ENCODE results near the gene MMP23B.

Gene MMP23B

GRCh38 chr1:1625824-1626206 lies 6.2 kb upstream of the MMP23B start:
- Histone ChIP-seq H3K36me3 (peaks cover 9 to 82% (median 29%) of the 10 kb centered on the region in 3 donors), H3K9me3 (no peaks in the 10 kb centered on the region), H3K4me1 (peaks cover 0 to 9% (median 6%) of the 10 kb centered on the region in 4 donors), H3K27ac (no peak overlapping the region), H3K27me3 (peaks cover 4 to 33% of the 10 kb centered on the region in 2 donors), H3K4me3 (no peak overlapping the region)
- TF ChIP-seq, protein P1, sequence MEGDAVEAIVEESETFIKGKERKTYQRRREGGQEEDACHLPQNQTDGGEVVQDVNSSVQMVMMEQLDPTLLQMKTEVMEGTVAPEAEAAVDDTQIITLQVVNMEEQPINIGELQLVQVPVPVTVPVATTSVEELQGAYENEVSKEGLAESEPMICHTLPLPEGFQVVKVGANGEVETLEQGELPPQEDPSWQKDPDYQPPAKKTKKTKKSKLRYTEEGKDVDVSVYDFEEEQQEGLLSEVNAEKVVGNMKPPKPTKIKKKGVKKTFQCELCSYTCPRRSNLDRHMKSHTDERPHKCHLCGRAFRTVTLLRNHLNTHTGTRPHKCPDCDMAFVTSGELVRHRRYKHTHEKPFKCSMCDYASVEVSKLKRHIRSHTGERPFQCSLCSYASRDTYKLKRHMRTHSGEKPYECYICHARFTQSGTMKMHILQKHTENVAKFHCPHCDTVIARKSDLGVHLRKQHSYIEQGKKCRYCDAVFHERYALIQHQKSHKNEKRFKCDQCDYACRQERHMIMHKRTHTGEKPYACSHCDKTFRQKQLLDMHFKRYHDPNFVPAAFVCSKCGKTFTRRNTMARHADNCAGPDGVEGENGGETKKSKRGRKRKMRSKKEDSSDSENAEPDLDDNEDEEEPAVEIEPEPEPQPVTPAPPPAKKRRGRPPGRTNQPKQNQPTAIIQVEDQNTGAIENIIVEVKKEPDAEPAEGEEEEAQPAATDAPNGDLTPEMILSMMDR (IDR thresholded peaks at IDR 0.05): no peak
- no peak for DNase-seq
- intact Hi-C loops (cut with DNase I; ENCODE audit: low total_unique reads): no loop called here

DNA sequence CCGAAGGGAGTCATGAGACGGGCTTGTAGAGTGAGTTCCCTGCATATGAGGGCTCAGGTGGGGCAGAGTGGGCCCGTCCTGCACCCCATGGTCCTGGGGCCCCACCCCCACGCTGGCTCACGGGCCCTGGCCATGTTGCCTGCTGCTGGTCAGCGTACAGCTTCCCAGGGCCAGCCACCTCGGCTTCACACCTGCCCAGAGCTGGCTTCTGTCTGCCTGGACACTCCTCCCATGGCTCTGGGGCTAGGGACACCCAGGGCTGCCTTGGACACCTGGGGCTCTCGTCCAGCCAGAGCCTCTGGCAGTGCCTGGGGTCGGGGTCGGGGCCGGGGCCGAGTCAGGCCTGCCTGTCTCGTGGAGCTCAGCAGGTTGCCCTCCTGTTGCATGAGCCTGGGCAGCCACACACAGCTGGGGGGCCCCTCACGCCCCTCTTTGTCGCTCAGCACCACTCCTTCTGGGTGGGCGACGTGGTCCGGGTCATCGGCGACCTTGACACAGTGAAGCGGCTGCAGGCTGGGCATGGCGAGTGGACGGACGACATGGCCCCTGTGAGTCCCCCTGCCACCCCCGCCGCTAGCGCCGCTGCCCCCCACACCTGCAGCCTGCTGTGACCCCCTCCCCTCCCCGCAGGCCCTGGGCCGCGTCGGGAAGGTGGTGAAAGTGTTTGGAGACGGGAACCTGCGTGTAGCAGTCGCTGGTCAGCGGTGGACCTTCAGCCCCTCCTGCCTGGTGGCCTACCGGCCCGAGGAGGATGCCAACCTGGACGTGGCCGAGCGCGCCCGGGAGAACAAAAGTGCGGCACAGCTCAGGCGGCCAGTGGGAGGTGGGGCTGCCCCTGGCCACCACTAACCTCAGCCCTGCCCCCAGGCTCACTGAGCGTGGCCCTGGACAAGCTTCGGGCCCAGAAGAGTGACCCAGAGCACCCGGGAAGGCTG lies 5.5 kb upstream of the MMP23B start:
- peak in 1 of 2 donors; percentile 63 for DNase-seq
- Histone ChIP-seq H3K27ac (no peak overlapping the region), H3K4me3 (no peak overlapping the region), H3K36me3 (peaks cover 9 to 75% (median 29%) of the 10 kb centered on the region in 3 donors), H3K4me1 (peaks cover 0 to 16% (median 11%) of the 10 kb centered on the region in 4 donors), H3K9me3 (no peaks in the 10 kb centered on the region), H3K27me3 (peaks cover 5 to 40% of the 10 kb centered on the region in 2 donors)
- TF ChIP-seq, protein P1 (IDR thresholded peaks at IDR 0.05): no peak
- intact Hi-C loops (cut with DNase I; ENCODE audit: low total_unique reads): no loop called here

DNA sequence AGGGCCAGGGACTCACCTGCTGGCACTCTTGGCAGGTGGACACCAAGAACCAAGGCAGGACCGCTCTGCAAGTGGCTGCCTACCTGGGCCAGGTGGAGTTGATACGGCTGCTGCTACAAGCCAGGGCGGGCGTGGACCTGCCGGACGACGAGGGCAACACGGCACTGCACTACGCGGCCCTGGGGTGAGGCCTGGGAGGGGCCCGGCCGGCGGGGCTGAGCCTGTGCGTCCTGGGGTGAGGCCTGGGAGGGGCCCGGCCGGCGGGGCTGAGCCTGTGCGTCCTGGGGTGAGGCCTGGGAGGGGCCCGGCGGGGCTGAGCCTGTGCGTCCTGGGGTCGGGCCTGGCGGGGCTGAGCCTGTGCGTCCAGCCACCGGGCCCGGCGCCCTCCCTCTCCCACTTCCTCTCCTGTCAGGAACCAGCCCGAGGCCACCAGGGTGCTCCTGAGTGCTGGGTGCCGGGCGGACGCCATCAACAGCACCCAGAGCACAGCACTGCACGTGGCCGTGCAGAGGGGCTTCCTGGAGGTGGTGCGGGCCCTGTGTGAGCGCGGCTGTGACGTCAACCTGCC lies 4.6 kb upstream of the MMP23B start:
- no peak overlapping the region for H3K27ac ChIP-seq
- no peak overlapping the region for H3K4me3 ChIP-seq
- H3K27me3 ChIP-seq: peaks cover 11 to 48% of the 10 kb centered on the region in 2 donors
- peaks cover 0 to 24% (median 18%) of the 10 kb centered on the region in 4 donors for H3K4me1 ChIP-seq
- DNase-seq: peak in 1 of 2 donors; percentile 64
- H3K36me3 ChIP-seq: peaks cover 9 to 69% (median 29%) of the 10 kb centered on the region in 3 donors
- TF ChIP-seq, protein P1 (IDR thresholded peaks at IDR 0.05): no peak
- H3K9me3 ChIP-seq: no peaks in the 10 kb centered on the region
- intact Hi-C loops (cut with DNase I; ENCODE audit: low total_unique reads): no loop called here

DNA sequence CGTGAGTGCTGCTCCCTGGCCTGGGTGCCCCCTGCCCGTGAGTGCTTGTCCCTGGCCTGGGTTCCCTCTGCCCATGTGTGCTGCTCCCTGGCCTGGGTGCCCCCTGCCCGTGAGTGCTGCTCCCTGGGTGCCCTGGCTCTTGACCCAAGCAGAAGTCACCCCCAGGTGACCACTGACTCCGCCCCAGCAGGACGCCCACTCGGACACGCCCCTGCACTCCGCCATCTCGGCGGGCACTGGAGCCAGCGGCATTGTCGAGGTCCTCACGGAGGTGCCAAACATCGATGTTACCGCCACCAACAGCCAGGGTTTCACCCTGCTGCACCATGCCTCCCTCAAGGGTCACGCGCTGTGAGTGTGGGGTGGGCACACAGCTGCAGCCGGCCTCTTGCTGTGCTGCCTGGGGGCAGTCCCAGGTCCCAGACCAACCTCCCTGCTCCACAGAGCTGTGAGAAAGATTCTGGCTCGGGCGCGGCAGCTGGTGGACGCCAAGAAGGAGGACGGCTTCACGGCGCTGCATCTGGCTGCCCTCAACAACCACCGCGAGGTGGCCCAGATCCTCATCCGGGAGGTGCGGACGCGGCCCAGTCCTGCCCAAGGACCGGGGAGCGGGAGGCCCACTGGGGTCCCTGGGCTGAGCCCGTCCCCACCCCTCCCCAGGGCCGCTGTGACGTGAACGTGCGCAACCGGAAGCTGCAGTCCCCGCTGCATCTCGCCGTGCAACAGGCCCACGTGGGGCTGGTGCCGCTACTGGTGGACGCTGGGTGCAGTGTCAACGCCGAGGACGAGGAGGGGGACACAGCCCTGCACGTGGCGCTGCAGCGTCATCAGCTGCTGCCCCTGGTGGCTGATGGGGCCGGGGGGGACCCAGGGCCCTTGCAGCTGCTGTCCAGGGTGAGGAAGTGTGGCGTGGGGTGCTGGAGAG lies 3.9 kb upstream of the MMP23B start:
- peak in 1 of 2 donors; percentile 63 for DNase-seq
- H3K27me3 ChIP-seq: peaks cover 11 to 48% of the 10 kb centered on the region in 2 donors
- peaks cover 0 to 24% (median 18%) of the 10 kb centered on the region in 4 donors for H3K4me1 ChIP-seq
- TF ChIP-seq, protein P1 (IDR thresholded peaks at IDR 0.05): no peak
- no peaks in the 10 kb centered on the region for H3K9me3 ChIP-seq
- H3K36me3 ChIP-seq: peaks cover 9 to 62% (median 29%) of the 10 kb centered on the region in 3 donors
- intact Hi-C loops (cut with DNase I; ENCODE audit: low total_unique reads): no loop called here
- no peak overlapping the region for H3K27ac ChIP-seq
- no peak overlapping the region for H3K4me3 ChIP-seq

Measured in tibial artery (tissue), 4 donors.